Stimulated activated naive CD4-positive, alpha-beta T cell (primary cell): ENCODE measurements around the gene RUFY2.
"Not testable (repeated sequence)": the region's sequence is repeated elsewhere in the genome, so short reads cannot be mapped to it uniquely, and the experiment has no call there.

Experiments used
- DNase-seq, 6 experiments: peaks; one replicate each; lab custom pipeline; 2025; lab: John Stamatoyannopoulos, UW

RUFY2 gene

GRCh38 chr10:68406815-68407548, at the start of gene RUFY2:
TSS of gene RUFY2 (minus strand) at chr10:68407277. CDS start at chr10:68407189, 88 bp downstream.
- DNase-seq = peak; percentile 45 to 87 (median 72)

GRCh38 chr10:68449698-68450097, 42.6 kb upstream of the RUFY2 start:
- not testable (repeated sequence) for DNase-seq

- no peak for DNase-seq
Measured at GRCh38 chr10:68446179-68446578, 39.1 kb upstream of the RUFY2 start.

- DNase-seq = no peak
Measured at GRCh38 chr10:68442971-68443370, 35.9 kb upstream of the RUFY2 start.

- no peak for DNase-seq
Measured at GRCh38 chr10:68440898-68441297, 33.8 kb upstream of the RUFY2 start.

- DNase-seq = no peak
Measured at GRCh38 chr10:68435803-68436202, 28.7 kb upstream of the RUFY2 start.

GRCh38 chr10:68434657-68435056, 27.6 kb upstream of the RUFY2 start:
- DNase-seq = no peak

GRCh38 chr10:68428396-68429104, 21.5 kb upstream of the RUFY2 start:
- DNase-seq = no peak

- no peak for DNase-seq
Measured at GRCh38 chr10:68424454-68425014, 17.5 kb upstream of the RUFY2 start.

GRCh38 chr10:68423522-68423921, 16.4 kb upstream of the RUFY2 start:
- DNase-seq = peak in 4 of 6 experiments; percentile 4 to 33 (median 14)

- DNase-seq = no peak
Measured at GRCh38 chr10:68419376-68419775, 12.3 kb upstream of the RUFY2 start.

GRCh38 chr10:68408898-68409518, 1.9 kb upstream of the RUFY2 start:
- DNase-seq = no peak

- peak in 1 of 6 experiments; percentile 30 for DNase-seq
Measured at GRCh38 chr10:68406111-68406814, 814 bp downstream of the RUFY2 start.

- DNase-seq = no peak
Measured at GRCh38 chr10:68403701-68404100, 3.4 kb downstream of the RUFY2 start.

GRCh38 chr10:68402276-68402675, 4.8 kb downstream of the RUFY2 start:
- no peak for DNase-seq

GRCh38 chr10:68397005-68397404, 10.1 kb downstream of the RUFY2 start:
- DNase-seq = no peak

GRCh38 chr10:68385740-68386139, 21.3 kb downstream of the RUFY2 start:
- DNase-seq = no peak

GRCh38 chr10:68371604-68372003, 35.5 kb downstream of the RUFY2 start:
- no peak for DNase-seq

GRCh38 chr10:68367121-68367520, 40.0 kb downstream of the RUFY2 start:
- no peak for DNase-seq

- DNase-seq = no peak
Measured at GRCh38 chr10:68366600-68366999, 40.5 kb downstream of the RUFY2 start.

GRCh38 chr10:68365611-68366010, 41.5 kb downstream of the RUFY2 start:
- DNase-seq = no peak
